Keratinocyte (primary cell): Measurements from ENCODE around the gene IL17RD. TPM values are rescaled to one million over a fixed set of nuclear protein-coding genes. Genes with fewer than 3 reads are reported as not detected.

Source experiments
- DNase-seq: peaks from one replicate; pipeline ENCODE4 v3.0.0-alpha.2; 2011; ENCODE audit warnings: low read depth, missing footprints, low spot score
- FAIRE-seq: peaks from 2 replicates; lab custom pipeline; 2011; peaks lifted over from hg19 to GRCh38; lab: Jason Lieb, UNC
- H2AFZ ChIP-seq: 2 replicates; pipeline ENCODE4 v1.6.0; 2012; ENCODE audit warnings: low read length, control low read depth, inconsistent platforms; ENCODE audit not compliant: control insufficient read depth
- H3K27ac ChIP-seq: 2 replicates; pipeline ENCODE4 v1.5.1; 2011; ENCODE audit warnings: low read length; ENCODE audit not compliant: control insufficient read depth, insufficient read depth
- H3K27me3 ChIP-seq: 3 replicates; pipeline ENCODE4 v1.6.0; 2011; ENCODE audit warnings: low read length; ENCODE audit not compliant: control insufficient read depth, insufficient read depth; ENCODE audit errors: extremely low read depth
- H3K36me3 ChIP-seq, 2 experiments: 2 replicates in 1 of 2; 3 replicates in 1 of 2; pipeline ENCODE4 v1.5.1; 2011; ENCODE audit warnings: low read length in 2 of 2, mild to moderate bottlenecking in 1 of 2; ENCODE audit not compliant: control insufficient read depth in 2 of 2, insufficient read depth in 2 of 2; ENCODE audit errors: extremely low read depth in 1 of 2
- H3K4me1 ChIP-seq: 3 replicates; pipeline ENCODE4 v1.5.1; 2011; ENCODE audit warnings: low read length; ENCODE audit not compliant: control insufficient read depth, insufficient read depth; ENCODE audit errors: extremely low read depth
- H3K4me2 ChIP-seq: 3 replicates; pipeline ENCODE4 v1.6.0; 2011; ENCODE audit warnings: low read depth, low read length; ENCODE audit not compliant: control insufficient read depth, insufficient read depth; ENCODE audit errors: extremely low read depth
- H3K4me3 ChIP-seq, 3 experiments: fragments of 200-600 bp in 1 of 3; sonication (generic) in 1 of 3; 2 replicates in 2 of 3; 3 replicates in 1 of 3; pipeline ENCODE4 v1.5.1; 2011 to 2016; ENCODE audit warnings: low read length in 3 of 3, mild to moderate bottlenecking in 3 of 3, control low read depth in 2 of 3, inconsistent platforms in 1 of 3, low read depth in 1 of 3, mixed read lengths in 1 of 3, mixed run types in 1 of 3, moderate library complexity in 1 of 3; ENCODE audit not compliant: control insufficient read depth in 2 of 3, insufficient read depth in 2 of 3; ENCODE audit errors: extremely low read depth in 1 of 3
- H3K79me2 ChIP-seq: 2 replicates; pipeline ENCODE4 v1.6.0; 2012; ENCODE audit warnings: low read length; ENCODE audit not compliant: control insufficient read depth, insufficient read depth
- H3K9ac ChIP-seq: 3 replicates; pipeline ENCODE4 v1.6.0; 2011; ENCODE audit warnings: low read length; ENCODE audit not compliant: control insufficient read depth, insufficient read depth; ENCODE audit errors: extremely low read depth
- H3K9me1 ChIP-seq: 3 replicates; pipeline ENCODE4 v1.6.0; 2011; ENCODE audit warnings: low read length; ENCODE audit not compliant: control insufficient read depth, insufficient read depth; ENCODE audit errors: extremely low read depth
- H3K9me3 ChIP-seq: 2 replicates; pipeline ENCODE4 v1.5.1; 2012; ENCODE audit warnings: low read depth, low read length; ENCODE audit not compliant: control insufficient read depth
- H4K20me1 ChIP-seq: 3 replicates; pipeline ENCODE4 v1.6.0; 2011; ENCODE audit warnings: low read length; ENCODE audit not compliant: control insufficient read depth, insufficient read depth; ENCODE audit errors: extremely low read depth
- CTCF ChIP-seq, 3 experiments: IDR thresholded peaks in 1 of 3; conservative IDR thresholded peaks in 1 of 3; optimal IDR thresholded peaks in 1 of 3; 2 replicates in 2 of 3; 3 replicates in 1 of 3; pipeline versions ENCODE3 to v1.5.1; 2011; ENCODE audit warnings: low read length in 3 of 3, mild to moderate bottlenecking in 3 of 3, moderate library complexity in 2 of 3, control low read depth in 1 of 3, inconsistent platforms in 1 of 3; ENCODE audit not compliant: insufficient read depth in 2 of 3; ENCODE audit errors: extremely low read depth in 1 of 3
- EZH2 ChIP-seq: IDR thresholded peaks from one replicate; pipeline ENCODE4 v1.6.1; 2012; ENCODE audit warnings: inconsistent platforms, mild to moderate bottlenecking, low read length, moderate library complexity
- dilution Hi-C: fragments of 300-500 bp; cut with MboI; formaldehyde crosslinking; loops from one replicate; pipeline ENCODE4 v1.7.0; 2020; ENCODE audit warnings: low sequenced_read_pairs; ENCODE audit not compliant: extremely low pct_ligation_motif_present
- polyA plus RNA-seq, 5 experiments: library from polyadenylated mRNA; depleted of rRNA in 3 of 5; stranded (reverse) in 3 of 5; stranded (forward) in 1 of 5; unstranded in 1 of 5; fragments of >200 nt; gene quantifications; 1 replicate in 1 of 5; 2 replicates in 3 of 5; 3 replicates in 1 of 5; pipeline versions ENCODE4 v1.2.1 to v1.2.3, GENCODE V29; 2011 to 2012; ENCODE audit warnings: missing spikeins in 2 of 5, low read depth in 1 of 5, low replicate concordance in 1 of 5

Gene IL17RD
- polyA plus RNA-seq, 1 donor (not counting 4 experiments of a cell fraction or from before 2014, with no cell fraction given) = 1.4 TPM

GRCh38 chr3:57080171-57080570 is 85.0 kb downstream of the IL17RD start:
- H4K20me1 ChIP-seq = no peaks in the 10 kb centered on the region
- no peak overlapping the region for H2AFZ ChIP-seq
- peaks cover 0 to 2% of the 10 kb centered on the region in 2 experiments for H3K36me3 ChIP-seq
- no peak overlapping the region for H3K9ac ChIP-seq
- dilution Hi-C loops = loop anchor here (25.0 kb wide), 1 partner anchor 93 kb away; no protein-coding TSS in a partner anchor
- no peak overlapping the region for H3K27ac ChIP-seq
- FAIRE-seq (no peak), DNase-seq (no peak)
- peak overlapping the region; percentile 82 for H3K4me2 ChIP-seq
- H3K4me3 ChIP-seq = no peak overlapping the region
- no peak for TF ChIP-seq EZH2
- H3K27me3 ChIP-seq = no peaks in the 10 kb centered on the region
- H3K79me2 ChIP-seq = no peaks in the 10 kb centered on the region
- no peaks in the 10 kb centered on the region for H3K9me3 ChIP-seq
- H3K9me1 ChIP-seq = no peaks in the 10 kb centered on the region
- H3K4me1 ChIP-seq = peaks cover 18% of the 10 kb centered on the region

GRCh38 chr3:57079474-57079831 is 85.7 kb downstream of the IL17RD start:
- FAIRE-seq (no peak), DNase-seq (no peak)
- peaks cover 0 to 2% of the 10 kb centered on the region in 2 experiments for H3K36me3 ChIP-seq
- H3K9me3 ChIP-seq = no peaks in the 10 kb centered on the region
- H3K4me1 ChIP-seq = peaks cover 13% of the 10 kb centered on the region
- no peaks in the 10 kb centered on the region for H3K9me1 ChIP-seq
- no peaks in the 10 kb centered on the region for H3K79me2 ChIP-seq
- H3K27ac ChIP-seq = peak overlapping the region; percentile 30
- TF ChIP-seq CTCF (optimal IDR thresholded peaks at IDR 0.05 in 1 of 3, IDR thresholded peaks at IDR 0.05 in 1 of 3, conservative IDR thresholded peaks at IDR 0.05 in 1 of 3; ENCODE audit: extremely low read depth in 1 of 3, insufficient read depth in 2 of 3, low read length in 3 of 3) (no peak), EZH2 (no peak)
- H3K27me3 ChIP-seq = no peaks in the 10 kb centered on the region
- H4K20me1 ChIP-seq = no peaks in the 10 kb centered on the region
- peak overlapping the region; percentile 78 for H3K9ac ChIP-seq
- dilution Hi-C loops = loop anchor here (25.0 kb wide), 1 partner anchor 92 kb away; no protein-coding TSS in a partner anchor
- H3K4me3 ChIP-seq = peak overlapping the region; percentile 67 to 76 (median 68)
- H3K4me2 ChIP-seq = peak overlapping the region; percentile 82
- H2AFZ ChIP-seq = peak overlapping the region; percentile 85
